GM13976 (cell line): ENCODE data around the gene GDPD3.
A peak's percentile ranks its signal among the peaks of the same experiment; 100 is the strongest.

Experiments used
- DNase-seq: peaks from one replicate; pipeline ENCODE4 v3.0.0; 2012; ENCODE audit warnings: low spot score
- in situ Hi-C: fragments of 300-500 bp; cut with MboI; formaldehyde crosslinking; loops from one replicate; pipeline ENCODE4 v1.12.0; 2022; ENCODE audit warnings: low sequenced_read_pairs, mixed read lengths, inconsistent platforms; ENCODE audit not compliant: unreplicated experiment
- TF ChIP-seq, protein P1 (sequence below): IDR thresholded peaks from 2 replicates; pipeline ENCODE4 v1.5.1; 2012; ENCODE audit warnings: borderline replicate concordance, mild to moderate bottlenecking; ENCODE audit not compliant: insufficient read depth; ENCODE audit errors: extremely low read depth, missing control alignments, control extremely low read depth

GDPD3 gene

DNA sequence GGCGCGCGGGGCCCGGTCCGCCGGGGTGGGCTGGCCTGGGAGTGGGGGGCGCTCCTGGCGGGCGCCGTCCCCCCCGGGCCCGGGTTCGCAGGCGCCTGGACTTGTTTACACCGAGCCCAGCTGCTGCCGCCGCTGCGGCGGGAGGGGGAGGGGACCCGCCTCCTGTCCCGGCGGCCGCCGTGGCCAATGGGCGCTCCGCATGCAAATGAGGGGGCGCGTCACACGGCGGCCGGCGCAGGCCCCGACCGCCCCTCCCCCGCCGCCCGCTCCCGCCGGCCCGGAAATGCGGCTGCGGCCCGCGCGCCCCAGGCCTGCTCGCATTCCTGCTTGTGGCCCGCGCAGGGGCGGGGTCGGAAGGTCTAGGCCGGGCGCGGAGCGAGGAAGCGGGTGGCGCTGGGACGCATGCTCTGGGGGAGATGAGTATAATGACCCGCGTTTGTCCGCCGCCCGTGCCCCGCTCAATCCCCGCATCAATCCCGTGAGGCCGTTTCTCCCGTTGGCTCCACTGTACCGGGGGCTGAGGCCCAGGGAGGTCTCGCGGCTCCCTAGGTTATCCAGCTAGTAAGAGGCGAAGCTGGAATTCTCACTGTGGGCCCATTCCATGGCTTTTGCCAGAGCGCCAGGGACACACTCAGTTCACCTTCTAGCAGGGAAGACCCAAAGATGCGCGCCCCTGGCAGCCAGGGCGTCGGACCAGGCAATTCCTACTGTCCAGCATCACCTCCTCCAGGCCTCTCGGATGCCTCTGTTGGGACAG is 17.1 kb downstream of the GDPD3 start, which contains the start of gene YPEL3:
Gene YPEL3, minus strand, starts transcription at position 109 of the 757 bp plus-strand sequence. CDS start 731 bp downstream, outside the sequence.
- in situ Hi-C loops, result no loop called here
- TF ChIP-seq, protein P1, sequence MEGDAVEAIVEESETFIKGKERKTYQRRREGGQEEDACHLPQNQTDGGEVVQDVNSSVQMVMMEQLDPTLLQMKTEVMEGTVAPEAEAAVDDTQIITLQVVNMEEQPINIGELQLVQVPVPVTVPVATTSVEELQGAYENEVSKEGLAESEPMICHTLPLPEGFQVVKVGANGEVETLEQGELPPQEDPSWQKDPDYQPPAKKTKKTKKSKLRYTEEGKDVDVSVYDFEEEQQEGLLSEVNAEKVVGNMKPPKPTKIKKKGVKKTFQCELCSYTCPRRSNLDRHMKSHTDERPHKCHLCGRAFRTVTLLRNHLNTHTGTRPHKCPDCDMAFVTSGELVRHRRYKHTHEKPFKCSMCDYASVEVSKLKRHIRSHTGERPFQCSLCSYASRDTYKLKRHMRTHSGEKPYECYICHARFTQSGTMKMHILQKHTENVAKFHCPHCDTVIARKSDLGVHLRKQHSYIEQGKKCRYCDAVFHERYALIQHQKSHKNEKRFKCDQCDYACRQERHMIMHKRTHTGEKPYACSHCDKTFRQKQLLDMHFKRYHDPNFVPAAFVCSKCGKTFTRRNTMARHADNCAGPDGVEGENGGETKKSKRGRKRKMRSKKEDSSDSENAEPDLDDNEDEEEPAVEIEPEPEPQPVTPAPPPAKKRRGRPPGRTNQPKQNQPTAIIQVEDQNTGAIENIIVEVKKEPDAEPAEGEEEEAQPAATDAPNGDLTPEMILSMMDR, result no peak
- peak; percentile 98 for DNase-seq

DNA sequence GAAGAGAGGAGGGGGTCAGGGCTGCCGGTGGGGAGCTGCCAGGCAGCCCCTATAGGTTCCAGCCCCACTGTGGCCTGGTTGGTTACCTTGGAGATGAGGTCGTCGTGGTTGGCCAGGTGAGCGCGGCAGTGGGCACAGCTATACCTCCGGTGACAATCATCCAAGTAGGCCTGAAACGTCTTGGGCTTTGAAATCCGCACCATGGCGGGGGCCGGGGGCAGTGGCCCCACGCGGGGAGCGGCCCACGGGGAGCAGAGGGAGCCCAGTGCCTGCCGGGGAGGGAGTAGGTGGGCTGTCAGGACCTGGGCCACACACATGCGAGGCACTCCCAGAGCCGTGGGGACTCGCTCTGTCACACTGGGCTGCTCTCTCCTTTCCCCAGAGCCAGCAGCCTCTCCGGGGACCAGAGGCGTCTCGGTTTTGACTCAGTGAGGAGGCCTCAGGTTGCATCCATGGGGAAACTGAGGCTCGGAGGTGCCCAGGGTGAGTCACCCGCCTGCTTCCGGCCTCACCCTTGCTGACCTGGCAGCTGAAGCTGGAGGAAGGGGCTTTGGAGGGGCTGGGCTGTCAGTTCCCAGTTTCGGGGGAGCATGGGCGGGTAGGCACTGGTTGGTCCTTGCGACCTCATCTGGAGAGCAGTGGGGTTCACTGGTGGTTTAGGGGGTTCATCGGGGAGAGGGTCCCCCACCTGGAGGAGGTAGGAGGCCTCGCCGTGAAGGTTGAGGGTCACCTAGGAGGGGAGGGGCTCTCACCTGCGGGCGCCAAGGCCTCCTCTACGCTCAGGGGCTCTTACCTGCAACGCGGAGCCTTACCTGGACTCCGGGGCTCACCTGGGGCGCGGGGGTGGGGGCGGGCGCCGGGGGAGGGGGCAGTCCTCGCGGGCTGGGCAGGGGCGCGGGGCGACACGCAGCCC is 17.9 kb downstream of the GDPD3 start:
- TF ChIP-seq, protein P1, result no peak
- DNase-seq, result no peak
- in situ Hi-C loops, result no loop called here

DNA sequence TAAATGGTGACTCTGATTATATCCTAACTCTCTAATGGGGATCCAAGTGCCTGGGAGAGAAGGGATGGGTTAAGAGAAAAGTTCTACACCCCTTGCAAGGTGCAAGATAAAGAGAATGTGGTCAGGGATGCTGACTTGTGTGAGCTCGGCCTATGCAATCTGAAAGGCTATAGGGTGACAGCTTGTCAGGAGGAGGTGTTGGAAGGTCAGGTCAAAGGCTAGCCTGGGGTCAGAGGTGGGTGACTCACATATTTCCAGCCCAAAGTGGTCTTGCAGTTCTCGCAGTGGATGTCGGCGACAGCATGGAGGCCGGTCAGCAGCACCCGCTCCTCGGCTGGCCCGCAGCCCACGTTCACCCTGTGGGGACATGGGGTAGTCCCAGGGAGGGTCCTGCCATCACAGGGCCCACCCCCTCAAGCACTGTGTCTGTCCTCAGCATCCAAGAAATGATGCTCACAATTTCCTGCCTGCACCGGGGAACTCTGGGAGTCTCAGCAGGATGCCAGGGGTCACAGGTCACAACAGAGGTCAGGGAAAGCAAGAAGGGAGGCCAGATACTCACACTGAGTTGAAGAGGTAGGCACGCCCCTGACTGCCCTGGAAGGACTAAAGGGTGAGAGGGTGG is 18.7 kb downstream of the GDPD3 start:
- DNase-seq, result no peak
- TF ChIP-seq, protein P1, result no peak
- in situ Hi-C loops, result no loop called here

DNA sequence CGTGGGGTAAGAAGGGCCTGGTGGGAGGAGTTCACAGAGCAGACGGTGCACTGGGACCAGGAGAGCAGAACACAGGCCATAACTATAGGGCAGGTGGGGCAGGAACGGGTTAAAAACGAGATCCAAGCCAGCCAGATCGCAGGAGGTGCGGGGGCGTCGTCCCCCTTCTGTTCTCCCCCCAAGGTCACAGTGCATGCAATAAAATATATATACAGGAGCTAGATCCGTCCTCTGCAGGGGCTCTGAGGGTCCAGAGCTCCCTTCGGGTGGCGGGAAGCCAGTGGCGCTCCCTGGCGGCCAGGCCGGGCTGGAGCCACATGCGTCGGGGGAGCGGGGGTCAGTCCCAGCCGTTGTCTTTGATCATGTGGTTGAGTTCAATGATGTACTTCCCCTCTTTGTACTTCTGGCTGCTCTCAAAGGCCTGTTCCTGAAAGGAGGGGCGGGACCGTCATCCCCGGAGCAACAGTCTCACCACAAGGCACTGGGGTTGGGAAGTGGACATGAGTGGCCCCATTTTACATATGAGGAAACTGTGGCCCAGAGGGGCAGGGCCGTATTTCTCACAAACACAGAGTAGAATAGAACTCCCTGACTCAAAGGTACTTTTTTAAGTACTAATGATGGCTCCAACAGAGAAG is 20.8 kb downstream of the GDPD3 start:
- peak; percentile 94 for DNase-seq
- TF ChIP-seq, protein P1, result peak; percentile 86
- in situ Hi-C loops, result no loop called here

DNA sequence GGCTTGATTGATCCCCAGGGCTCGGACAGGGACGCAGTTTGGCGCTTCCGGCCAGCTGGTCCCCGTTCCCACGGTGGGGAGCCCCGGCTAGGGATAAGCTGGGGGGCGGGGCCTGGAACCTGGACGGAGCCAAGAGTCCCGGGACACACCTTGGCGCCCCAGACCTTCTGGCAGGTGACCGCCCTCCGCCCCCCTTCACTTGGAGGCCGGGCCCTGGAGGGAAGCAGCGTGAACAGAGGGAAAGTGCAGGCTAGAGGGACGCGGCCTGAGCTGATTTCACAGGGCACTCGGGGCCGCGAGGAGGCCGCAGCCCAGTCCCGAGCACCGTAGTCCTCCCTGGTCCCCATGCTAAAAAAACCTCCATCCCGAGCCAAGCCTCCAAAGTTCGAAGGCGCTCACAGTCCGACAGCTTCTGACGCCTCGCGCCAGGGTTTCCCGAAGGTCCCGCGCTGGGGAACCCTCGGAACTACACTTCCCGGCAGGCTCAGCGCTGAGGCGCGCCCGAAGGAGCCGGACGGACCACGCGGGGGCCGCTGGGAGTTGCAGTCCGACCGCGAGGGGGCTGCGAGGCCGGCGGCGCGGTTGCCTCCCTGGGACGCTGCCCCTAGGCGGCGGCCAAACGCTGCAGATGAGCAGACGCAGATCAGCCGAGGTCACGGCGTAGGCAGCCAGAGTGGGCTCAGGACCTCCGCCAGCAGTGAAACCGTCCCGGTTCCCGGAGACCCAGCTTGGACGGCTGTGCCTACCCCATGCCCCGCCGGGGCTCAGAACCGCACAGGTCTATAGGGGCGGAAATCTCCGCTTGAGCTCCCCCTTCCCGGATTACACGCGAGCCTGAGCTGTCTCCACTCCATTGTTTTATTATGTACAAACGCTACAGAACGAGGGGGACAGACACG is 21.6 kb downstream of the GDPD3 start, which contains the start of gene TBX6:
Gene TBX6, minus strand, starts transcription at position 451 of the 899 bp plus-strand sequence. CDS start 731 bp downstream, outside the sequence.
- TF ChIP-seq, protein P1, result peak; percentile 96
- peak; percentile 96 for DNase-seq
- in situ Hi-C loops, result no loop called here
